ENCODE data around the gene SNTG2.

The SNTG2 gene

GRCh38 chr2:1055014-1055595, 104.5 kb downstream of the SNTG2 start:
- H3K4me3 ChIP-seq (ENCODE audit: low read length) = no peak overlapping the region
- DNase-seq (ENCODE audit: low read depth) = peak; percentile 18
- no peak for TF ChIP-seq CTCF (conservative IDR thresholded peaks at IDR 0.05; ENCODE audit: low read depth, low read length)

GRCh38 chr2:1060372-1060771, 109.7 kb downstream of the SNTG2 start:
- no peak for TF ChIP-seq CTCF (conservative IDR thresholded peaks at IDR 0.05; ENCODE audit: low read depth, low read length)
- DNase-seq (ENCODE audit: low read depth) = no peak
- no peak overlapping the region for H3K4me3 ChIP-seq (ENCODE audit: low read length)

DNA sequence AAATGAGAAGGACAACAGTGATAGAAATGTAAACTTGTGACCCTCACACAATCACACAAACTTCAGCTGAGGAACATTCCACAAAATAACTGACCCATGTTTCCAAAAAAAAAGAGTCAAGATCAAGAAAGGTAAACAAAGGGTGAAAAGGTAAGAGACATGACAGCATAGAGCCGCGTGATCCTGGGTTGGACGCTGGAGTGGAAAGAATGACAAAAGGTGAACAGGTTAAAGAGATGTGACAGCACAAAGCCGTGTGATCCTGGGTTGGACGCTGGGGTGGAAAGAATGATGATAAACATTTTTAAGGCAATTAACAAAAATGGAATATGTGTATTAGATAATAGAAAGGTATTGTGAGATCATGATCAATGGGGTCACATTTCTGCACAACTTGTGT, 110.3 kb downstream of the SNTG2 start:
- no peak for DNase-seq (ENCODE audit: low read depth)
- TF ChIP-seq CTCF (conservative IDR thresholded peaks at IDR 0.05; ENCODE audit: low read depth, low read length) = no peak
- no peak overlapping the region for H3K4me3 ChIP-seq (ENCODE audit: low read length)

GRCh38 chr2:1068241-1068640, 117.6 kb downstream of the SNTG2 start:
- H3K4me3 ChIP-seq (ENCODE audit: low read length) = no peak overlapping the region
- no peak for TF ChIP-seq CTCF (conservative IDR thresholded peaks at IDR 0.05; ENCODE audit: low read depth, low read length)
- no peak for DNase-seq (ENCODE audit: low read depth)

DNA sequence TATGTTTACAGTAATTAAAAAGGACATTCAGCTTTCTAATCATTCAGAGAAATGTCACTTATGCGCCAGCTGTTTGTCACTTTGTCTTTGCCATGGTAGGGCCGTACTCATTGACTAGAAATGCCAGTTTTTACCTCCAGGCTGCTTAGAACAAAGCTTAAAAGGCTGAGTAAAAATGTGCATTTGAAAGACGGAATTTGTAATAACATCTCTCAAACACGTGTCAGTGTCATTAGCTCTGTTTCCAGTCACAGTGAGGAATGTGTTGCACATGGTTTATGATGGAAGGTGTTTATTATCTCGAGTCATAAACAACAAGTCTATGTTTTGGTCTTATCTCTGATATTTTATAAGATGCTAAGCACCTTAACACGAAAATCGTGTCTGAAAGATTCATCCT, 118.2 kb downstream of the SNTG2 start:
- TF ChIP-seq CTCF (conservative IDR thresholded peaks at IDR 0.05; ENCODE audit: low read depth, low read length) = no peak
- H3K4me3 ChIP-seq (ENCODE audit: low read length) = no peak overlapping the region
- no peak for DNase-seq (ENCODE audit: low read depth)

DNA sequence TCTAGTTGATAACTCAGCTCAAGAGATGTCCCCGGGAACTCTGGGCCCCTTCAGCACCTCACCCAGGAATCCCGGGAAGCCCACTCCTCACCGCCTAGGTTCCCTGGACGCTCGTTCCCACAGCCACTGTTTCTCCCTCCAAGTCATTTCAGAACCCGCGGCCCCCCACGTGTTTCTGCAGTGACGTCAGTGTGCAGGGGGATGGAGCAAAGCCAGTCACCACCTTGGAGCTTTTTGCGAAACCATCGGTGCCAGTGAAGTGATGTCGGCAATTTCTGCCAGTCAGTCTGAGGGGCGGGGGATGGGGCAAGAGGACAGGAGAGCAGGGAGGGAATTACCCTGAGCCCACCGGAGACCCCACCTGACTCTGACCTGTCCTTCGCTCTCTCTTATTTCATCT, 119.2 kb downstream of the SNTG2 start:
- no peak for DNase-seq (ENCODE audit: low read depth)
- H3K4me3 ChIP-seq (ENCODE audit: low read length) = no peak overlapping the region
- TF ChIP-seq CTCF (conservative IDR thresholded peaks at IDR 0.05; ENCODE audit: low read depth, low read length) = no peak

DNA sequence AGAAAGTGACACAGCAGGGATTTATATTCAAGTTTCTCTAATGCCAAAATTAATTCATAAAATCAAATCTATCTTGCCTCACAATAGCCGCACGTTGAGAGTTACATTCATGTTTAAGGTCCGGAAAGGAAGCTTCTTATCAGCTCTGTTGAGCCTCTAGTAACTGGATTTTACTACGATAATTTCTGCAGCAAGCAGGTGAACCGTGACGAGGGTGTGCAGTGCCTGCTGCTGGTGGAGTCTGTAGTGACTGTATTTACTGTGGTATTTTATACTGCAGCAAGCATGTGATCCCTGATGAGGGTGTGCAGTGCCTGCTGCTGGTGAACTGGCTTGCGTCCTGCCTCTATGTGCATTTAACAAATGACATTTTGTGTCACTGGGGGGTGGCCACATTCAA, 120.0 kb downstream of the SNTG2 start:
- TF ChIP-seq CTCF (conservative IDR thresholded peaks at IDR 0.05; ENCODE audit: low read depth, low read length) = peak; percentile 30
- H3K4me3 ChIP-seq (ENCODE audit: low read length) = no peak overlapping the region
- no peak for DNase-seq (ENCODE audit: low read depth)

Data from retinal pigment epithelial cell (primary cell).